PC-9 (cell line): Measurements from ENCODE around the gene PRKRA. TPM values are rescaled to one million over a fixed set of nuclear protein-coding genes. Genes with fewer than 3 reads are reported as not detected.

Experiments used
- BruUV-seq: library from RNA; stranded (reverse); fragments of 400-500 nt; replicated peaks from 2 replicates; lab custom pipeline; 2021; lab: Mats Ljungman, UMichigan
- CTCF ChIA-PET: fragments of 300-600 bp; sonication (Branson Sonifier 250); formaldehyde crosslinking; loops from one replicate; lab custom pipeline; 2022; ENCODE audit warnings: antibody characterized with exemption; lab: Charles Lee
- POLR2A ChIA-PET: fragments of 300-600 bp; sonication (Branson Sonifier 250); formaldehyde crosslinking; loops from one replicate; lab custom pipeline; 2022; ENCODE audit warnings: antibody characterized with exemption; ENCODE audit not compliant: unreplicated experiment; lab: Charles Lee
- DNase-seq, 2 experiments: peaks; one replicate each; pipeline versions ENCODE4 v3.0.0 to v3.0.0-alpha.2; 2015 to 2022; ENCODE audit warnings: mixed read lengths in 1 of 2
- H2AFZ ChIP-seq: fragments of 200-600 bp; sonication (generic); 2 replicates; pipeline ENCODE4 v1.8.1; 2017; ENCODE audit warnings: antibody characterized with exemption
- H3F3A ChIP-seq: fragments of 200-600 bp; sonication (generic); 2 replicates; pipeline ENCODE4 v1.8.1; 2017; ENCODE audit warnings: antibody characterized with exemption, mild to moderate bottlenecking, low read depth; ENCODE audit not compliant: insufficient read depth
- H3K27ac ChIP-seq: fragments of 200-600 bp; sonication (generic); 2 replicates; pipeline ENCODE4 v1.6.1; 2016; ENCODE audit warnings: mixed run types
- H3K27me3 ChIP-seq: fragments of 200-600 bp; sonication (generic); 2 replicates; pipeline ENCODE4 v1.6.1; 2016; ENCODE audit warnings: low read depth, mixed run types; ENCODE audit not compliant: insufficient read depth
- H3K36me3 ChIP-seq: fragments of 200-600 bp; sonication (generic); 2 replicates; pipeline ENCODE4 v1.6.1; 2016; ENCODE audit warnings: low read depth, mixed run types
- H3K4me1 ChIP-seq: fragments of 200-600 bp; sonication (generic); replicated peaks from 2 replicates; pipeline ENCODE4 v1.6.1; 2016; ENCODE audit warnings: mixed run types; ENCODE audit not compliant: insufficient read depth
- H3K4me2 ChIP-seq: fragments of 200-600 bp; sonication (generic); 2 replicates; pipeline ENCODE4 v1.6.1; 2017; ENCODE audit warnings: mixed run types
- H3K4me3 ChIP-seq: fragments of 200-600 bp; sonication (generic); 2 replicates; pipeline ENCODE4 v1.6.1; 2016; ENCODE audit warnings: mixed run types
- H3K79me2 ChIP-seq: fragments of 200-600 bp; sonication (generic); 2 replicates; pipeline ENCODE4 v1.6.1; 2017; ENCODE audit warnings: low read depth, mixed run types
- H3K9me2 ChIP-seq: fragments of 200-600 bp; sonication (generic); 2 replicates; pipeline ENCODE4 v1.8.1; 2017; ENCODE audit warnings: mild to moderate bottlenecking; ENCODE audit not compliant: insufficient read depth
- H3K9me3 ChIP-seq: fragments of 200-600 bp; sonication (generic); 2 replicates; pipeline ENCODE4 v1.8.1; 2016; ENCODE audit warnings: low read depth; ENCODE audit not compliant: insufficient read depth
- H4K20me1 ChIP-seq: fragments of 200-600 bp; sonication (generic); 2 replicates; pipeline ENCODE4 v1.8.1; 2017; ENCODE audit not compliant: insufficient read depth
- EZH2 ChIP-seq: fragments of 200-600 bp; sonication (generic); IDR thresholded peaks from 2 replicates; pipeline ENCODE4 v1.8.0; 2017; ENCODE audit warnings: antibody characterized with exemption, low read depth
- intact Hi-C: fragments of 100-400 bp; cut with micrococcal nuclease; formaldehyde crosslinking; loops from one replicate; pipeline ENCODE4 v1.10.0; 2022; ENCODE audit not compliant: unreplicated experiment
- total RNA-seq: library from RNA; stranded (reverse); gene quantifications from 2 replicates; pipeline ENCODE4 v1.2.3, GENCODE V29; 2021
- TF ChIP-seq, protein P1 (sequence below): fragments of 200-600 bp; sonication (generic); conservative IDR thresholded peaks from 2 replicates; pipeline ENCODE4 v1.6.1; 2017; ENCODE audit warnings: mixed run types, antibody characterized with exemption, mild to moderate bottlenecking, moderate library complexity

Gene PRKRA
- total RNA-seq, 1 experiment from 2014 or later = 93.3 TPM

DNA sequence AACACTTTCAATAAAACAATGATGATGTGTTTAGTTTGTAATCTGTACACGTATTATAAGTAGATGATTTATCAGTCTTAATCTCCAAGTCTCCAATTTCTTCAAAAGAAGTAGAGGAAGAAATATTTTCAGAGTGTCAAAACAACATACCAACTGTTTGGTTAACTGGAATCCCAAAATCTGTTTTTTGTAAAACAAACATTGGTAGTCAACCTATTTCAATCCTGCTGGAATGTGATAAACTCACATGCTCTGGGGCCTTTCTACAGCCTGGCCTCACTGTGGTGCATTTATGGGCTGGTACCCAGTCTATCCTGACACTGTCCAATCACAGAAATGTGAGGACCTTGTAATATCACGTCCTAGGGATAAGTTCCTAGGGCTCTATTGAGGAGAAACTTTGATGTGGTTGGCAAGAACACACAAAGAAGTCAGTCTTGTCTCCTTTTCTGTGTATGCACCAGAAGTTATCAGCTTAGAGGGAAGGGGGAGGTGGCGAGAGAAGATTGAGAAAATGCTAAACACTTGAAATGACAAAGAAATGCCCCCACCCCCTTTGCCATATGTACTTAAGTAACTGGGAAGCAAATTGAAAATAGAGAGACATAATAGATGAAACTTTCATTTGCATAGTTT is 47.2 kb downstream of the PRKRA start:
- no peak overlapping the region for H3K27ac ChIP-seq
- H3K4me3 ChIP-seq = no peak overlapping the region
- no peaks in the 10 kb centered on the region for H3K9me3 ChIP-seq
- intact Hi-C loops = no loop called here
- CTCF ChIA-PET = interaction anchor here (1.6 kb wide), 1 partner anchor 10 kb away, joined by 6 read pairs; no protein-coding TSS in a partner anchor
- DNase-seq = no peak
- BruUV-seq = no TSS peak
- no peak for TF ChIP-seq EZH2
- TF ChIP-seq, protein P1, sequence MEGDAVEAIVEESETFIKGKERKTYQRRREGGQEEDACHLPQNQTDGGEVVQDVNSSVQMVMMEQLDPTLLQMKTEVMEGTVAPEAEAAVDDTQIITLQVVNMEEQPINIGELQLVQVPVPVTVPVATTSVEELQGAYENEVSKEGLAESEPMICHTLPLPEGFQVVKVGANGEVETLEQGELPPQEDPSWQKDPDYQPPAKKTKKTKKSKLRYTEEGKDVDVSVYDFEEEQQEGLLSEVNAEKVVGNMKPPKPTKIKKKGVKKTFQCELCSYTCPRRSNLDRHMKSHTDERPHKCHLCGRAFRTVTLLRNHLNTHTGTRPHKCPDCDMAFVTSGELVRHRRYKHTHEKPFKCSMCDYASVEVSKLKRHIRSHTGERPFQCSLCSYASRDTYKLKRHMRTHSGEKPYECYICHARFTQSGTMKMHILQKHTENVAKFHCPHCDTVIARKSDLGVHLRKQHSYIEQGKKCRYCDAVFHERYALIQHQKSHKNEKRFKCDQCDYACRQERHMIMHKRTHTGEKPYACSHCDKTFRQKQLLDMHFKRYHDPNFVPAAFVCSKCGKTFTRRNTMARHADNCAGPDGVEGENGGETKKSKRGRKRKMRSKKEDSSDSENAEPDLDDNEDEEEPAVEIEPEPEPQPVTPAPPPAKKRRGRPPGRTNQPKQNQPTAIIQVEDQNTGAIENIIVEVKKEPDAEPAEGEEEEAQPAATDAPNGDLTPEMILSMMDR = no peak
- no peaks in the 10 kb centered on the region for H3K36me3 ChIP-seq
- H3K9me2 ChIP-seq = no peaks in the 10 kb centered on the region
- H3F3A ChIP-seq = no peaks in the 10 kb centered on the region
- H3K4me2 ChIP-seq = no peak overlapping the region
- no peaks in the 10 kb centered on the region for H4K20me1 ChIP-seq
- H3K79me2 ChIP-seq = no peaks in the 10 kb centered on the region
- H2AFZ ChIP-seq = no peak overlapping the region
- POLR2A ChIA-PET = no interaction called here
- H3K27me3 ChIP-seq = no peaks in the 10 kb centered on the region
- H3K4me1 ChIP-seq = no peaks in the 10 kb centered on the region

DNA sequence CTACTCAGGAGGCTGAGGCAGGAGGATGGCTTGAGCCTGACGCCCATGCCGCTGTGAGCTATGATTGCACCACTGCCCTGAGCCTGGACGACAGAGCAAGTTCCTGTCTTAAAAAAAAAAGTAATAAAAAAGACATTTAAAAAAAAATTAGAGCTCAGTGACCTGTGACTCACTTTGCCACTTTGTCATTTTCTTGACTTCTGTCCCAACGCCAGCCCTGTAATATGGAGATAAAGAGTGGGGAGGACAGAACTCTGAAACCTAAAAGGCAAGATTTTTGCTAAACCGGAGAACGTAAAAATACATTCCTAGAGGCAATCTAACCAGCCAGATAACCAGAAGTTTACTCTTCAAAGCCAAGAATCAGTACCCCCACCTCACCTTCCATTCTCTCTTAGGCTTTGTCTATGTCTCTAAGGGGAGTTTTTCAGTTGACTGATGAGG is 49.0 kb downstream of the PRKRA start:
- H4K20me1 ChIP-seq = no peaks in the 10 kb centered on the region
- no peaks in the 10 kb centered on the region for H3F3A ChIP-seq
- no peaks in the 10 kb centered on the region for H3K36me3 ChIP-seq
- H3K4me1 ChIP-seq = no peaks in the 10 kb centered on the region
- H3K27me3 ChIP-seq = no peaks in the 10 kb centered on the region
- BruUV-seq = no TSS peak
- no peaks in the 10 kb centered on the region for H3K9me2 ChIP-seq
- H3K27ac ChIP-seq = no peak overlapping the region
- DNase-seq = no peak
- ChIA-PET POLR2A (no interaction called here), CTCF (no interaction called here)
- no peak overlapping the region for H3K4me3 ChIP-seq
- no peak overlapping the region for H2AFZ ChIP-seq
- intact Hi-C loops = no loop called here
- no peaks in the 10 kb centered on the region for H3K79me2 ChIP-seq
- H3K4me2 ChIP-seq = no peak overlapping the region
- TF ChIP-seq, protein P1 = no peak
- TF ChIP-seq EZH2 = no peak
- H3K9me3 ChIP-seq = no peaks in the 10 kb centered on the region

DNA sequence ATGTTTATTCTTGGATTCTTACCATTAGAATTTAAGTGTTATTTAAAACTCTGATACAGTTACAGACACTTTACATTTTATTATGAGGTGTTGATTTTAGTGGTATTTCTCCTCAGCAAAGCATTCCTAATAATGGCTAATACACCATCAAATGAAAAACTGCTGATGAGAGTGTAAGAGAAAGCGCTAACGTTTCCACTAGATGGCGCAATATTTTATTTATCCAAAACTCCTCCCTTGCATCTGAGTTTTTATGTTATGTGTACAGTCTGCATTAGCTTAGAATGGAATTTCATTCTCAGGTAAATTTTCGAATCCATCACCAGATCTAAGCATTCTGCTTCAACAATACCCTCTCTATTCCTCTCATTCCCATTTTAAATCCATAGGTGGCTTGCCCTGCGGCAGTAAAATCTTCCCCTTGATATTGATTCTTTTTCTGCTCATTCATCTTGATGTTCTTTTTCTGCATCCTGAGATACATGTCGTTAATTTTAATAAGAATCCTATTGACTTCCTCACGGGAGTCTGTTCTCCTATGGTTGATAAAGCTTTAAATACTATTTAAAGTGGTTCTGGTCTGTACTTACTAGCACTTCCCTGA is 53.9 kb downstream of the PRKRA start:
- Histone ChIP-seq H3K4me1 (no peaks in the 10 kb centered on the region), H2AFZ (no peak overlapping the region), H3K4me2 (no peak overlapping the region), H3F3A (no peaks in the 10 kb centered on the region), H3K9me2 (no peaks in the 10 kb centered on the region), H4K20me1 (no peaks in the 10 kb centered on the region), H3K9me3 (no peaks in the 10 kb centered on the region), H3K4me3 (no peak overlapping the region), H3K27me3 (no peaks in the 10 kb centered on the region), H3K36me3 (no peaks in the 10 kb centered on the region), H3K79me2 (no peaks in the 10 kb centered on the region), H3K27ac (no peak overlapping the region)
- ChIA-PET POLR2A (no interaction called here), CTCF (interaction anchor here (6.5 kb wide), 1 partner anchor 17 kb away, joined by 37 read pairs; no protein-coding TSS in a partner anchor)
- intact Hi-C loops = loop anchor here (1.0 to 5.0 kb wide), 3 partner anchors 18 to 265 kb away; partner anchors contain the start of gene OSBPL6
- DNase-seq = no peak
- BruUV-seq = no TSS peak
- TF ChIP-seq, protein P1 = peak; percentile 94
- TF ChIP-seq EZH2 = no peak
